OCI-LY7 (cell line): ENCODE measurements around the gene CISH. TPM values are rescaled to one million over a fixed set of nuclear protein-coding genes. Genes with fewer than 3 reads are reported as not detected.

Experiments used
- BruUV-seq: library from RNA; stranded (reverse); fragments of 400-500 nt; replicated peaks from 2 replicates; lab custom pipeline; 2021; lab: Mats Ljungman, UMichigan
- CTCF ChIA-PET: fragments of 300-600 bp; sonication (Branson Sonifier 250); formaldehyde crosslinking; loops from one replicate; lab custom pipeline; 2022; ENCODE audit warnings: antibody characterized with exemption; ENCODE audit not compliant: unreplicated experiment; lab: Charles Lee
- POLR2A ChIA-PET: fragments of 300-600 bp; sonication (Branson Sonifier 250); formaldehyde crosslinking; loops from one replicate; lab custom pipeline; 2022; ENCODE audit warnings: antibody characterized with exemption; lab: Charles Lee
- DNase-seq: peaks from one replicate; pipeline ENCODE4 v3.0.0-alpha.2; 2015; ENCODE audit warnings: low spot score
- H2AFZ ChIP-seq: fragments of 200-600 bp; sonication (generic), shearing (Covaris generic); 2 replicates; pipeline ENCODE4 v1.6.1; 2014; ENCODE audit warnings: mild to moderate bottlenecking, antibody characterized with exemption, low read length, moderate library complexity
- H3K27ac ChIP-seq: fragments of 200-600 bp; sonication (generic); 2 replicates; pipeline ENCODE4 v1.5.1; 2014; ENCODE audit warnings: mixed run types, low read depth, mild to moderate bottlenecking, moderate library complexity, low read length, inconsistent platforms; ENCODE audit not compliant: poor library complexity, severe bottlenecking
- H3K36me3 ChIP-seq: fragments of 200-600 bp; sonication (generic); 2 replicates; pipeline ENCODE4 v1.6.1; 2014; ENCODE audit warnings: mild to moderate bottlenecking, antibody characterized with exemption, low read length, moderate library complexity, mixed read lengths; ENCODE audit not compliant: insufficient read depth
- H3K4me1 ChIP-seq: fragments of 200-600 bp; sonication (generic); 2 replicates; pipeline ENCODE4 v1.5.1; 2014; ENCODE audit warnings: mild to moderate bottlenecking, low read length; ENCODE audit not compliant: insufficient read depth, poor library complexity, severe bottlenecking
- H3K4me2 ChIP-seq: fragments of 200-600 bp; sonication (generic); 2 replicates; pipeline ENCODE4 v1.6.1; 2014; ENCODE audit warnings: mild to moderate bottlenecking, low read length
- H3K4me3 ChIP-seq: fragments of 200-600 bp; sonication (generic); 2 replicates; pipeline ENCODE4 v1.5.1; 2014; ENCODE audit warnings: mild to moderate bottlenecking, low read depth, low read length; ENCODE audit not compliant: poor library complexity, severe bottlenecking
- H3K79me2 ChIP-seq: fragments of 200-600 bp; sonication (generic); 2 replicates; pipeline ENCODE4 v1.6.1; 2016; ENCODE audit warnings: low read depth, mild to moderate bottlenecking, low read length, moderate library complexity, mixed read lengths; ENCODE audit not compliant: insufficient read depth
- H3K9me2 ChIP-seq: fragments of 200-600 bp; sonication (generic); 2 replicates; pipeline ENCODE4 v1.6.1; 2016; ENCODE audit warnings: mild to moderate bottlenecking, low read length, mixed read lengths; ENCODE audit not compliant: insufficient read depth
- H3K9me3 ChIP-seq: fragments of 200-600 bp; sonication (generic); 2 replicates; pipeline ENCODE4 v1.6.1; 2014; ENCODE audit warnings: mild to moderate bottlenecking, mixed run types, low read length, mixed read lengths
- H4K20me1 ChIP-seq: fragments of 200-600 bp; sonication (generic); 2 replicates; pipeline ENCODE4 v1.6.1; 2014; ENCODE audit warnings: mild to moderate bottlenecking, antibody characterized with exemption, low read length, moderate library complexity, mixed read lengths; ENCODE audit not compliant: insufficient read depth
- EZH2phosphoT487 ChIP-seq: fragments of 200-600 bp; sonication (generic); IDR thresholded peaks from 2 replicates; pipeline ENCODE4 v1.6.1; 2018; ENCODE audit warnings: low read depth, borderline replicate concordance, mild to moderate bottlenecking, mixed run types, antibody characterized with exemption, low read length, moderate library complexity, mixed read lengths
- intact Hi-C: fragments of 100-400 bp; cut with micrococcal nuclease; formaldehyde crosslinking; loops from one replicate; pipeline ENCODE4 v1.10.0; 2022; ENCODE audit not compliant: unreplicated experiment
- total RNA-seq, 2 experiments: library from RNA; depleted of rRNA in 1 of 2; stranded (reverse); fragments of >200 nt in 1 of 2; shearing (Covaris generic) in 1 of 2; gene quantifications; 2 replicates each; pipeline ENCODE4 v1.2.3, GENCODE V29; 2014 to 2022
- TF ChIP-seq, protein P1 (sequence below): fragments of 200-600 bp; sonication (generic); conservative IDR thresholded peaks from 2 replicates; pipeline ENCODE4 v1.5.1; 2014; ENCODE audit warnings: mild to moderate bottlenecking, antibody characterized with exemption, low read length, moderate library complexity, mixed read lengths

Gene CISH
- total RNA-seq, 2 experiments from 2014 or later = not detected

- POLR2A ChIA-PET = no interaction called here
- CTCF ChIA-PET = no interaction called here
- no peaks in the 10 kb centered on the region for H3K9me2 ChIP-seq
- no peaks in the 10 kb centered on the region for H3K36me3 ChIP-seq
- H3K4me2 ChIP-seq = no peak overlapping the region
- no peak overlapping the region for H3K27ac ChIP-seq
- no peaks in the 10 kb centered on the region for H4K20me1 ChIP-seq
- TF ChIP-seq, protein P1, sequence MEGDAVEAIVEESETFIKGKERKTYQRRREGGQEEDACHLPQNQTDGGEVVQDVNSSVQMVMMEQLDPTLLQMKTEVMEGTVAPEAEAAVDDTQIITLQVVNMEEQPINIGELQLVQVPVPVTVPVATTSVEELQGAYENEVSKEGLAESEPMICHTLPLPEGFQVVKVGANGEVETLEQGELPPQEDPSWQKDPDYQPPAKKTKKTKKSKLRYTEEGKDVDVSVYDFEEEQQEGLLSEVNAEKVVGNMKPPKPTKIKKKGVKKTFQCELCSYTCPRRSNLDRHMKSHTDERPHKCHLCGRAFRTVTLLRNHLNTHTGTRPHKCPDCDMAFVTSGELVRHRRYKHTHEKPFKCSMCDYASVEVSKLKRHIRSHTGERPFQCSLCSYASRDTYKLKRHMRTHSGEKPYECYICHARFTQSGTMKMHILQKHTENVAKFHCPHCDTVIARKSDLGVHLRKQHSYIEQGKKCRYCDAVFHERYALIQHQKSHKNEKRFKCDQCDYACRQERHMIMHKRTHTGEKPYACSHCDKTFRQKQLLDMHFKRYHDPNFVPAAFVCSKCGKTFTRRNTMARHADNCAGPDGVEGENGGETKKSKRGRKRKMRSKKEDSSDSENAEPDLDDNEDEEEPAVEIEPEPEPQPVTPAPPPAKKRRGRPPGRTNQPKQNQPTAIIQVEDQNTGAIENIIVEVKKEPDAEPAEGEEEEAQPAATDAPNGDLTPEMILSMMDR = no peak
- TF ChIP-seq EZH2phosphoT487 = no peak
- H3K79me2 ChIP-seq = no peaks in the 10 kb centered on the region
- H3K4me3 ChIP-seq = no peak overlapping the region
- BruUV-seq = no TSS peak
- no peaks in the 10 kb centered on the region for H3K4me1 ChIP-seq
- H3K9me3 ChIP-seq = no peaks in the 10 kb centered on the region
- intact Hi-C loops = no loop called here
- no peak for DNase-seq
- no peak overlapping the region for H2AFZ ChIP-seq
Observed at GRCh38 chr3:50657407-50657806, 45.8 kb upstream of the CISH start.

GRCh38 chr3:50656417-50657195 lies 45.0 kb upstream of the CISH start:
- CTCF ChIA-PET = interaction anchor here (0.6 kb wide), 1 partner anchor 117 kb away, joined by 3 read pairs; no protein-coding TSS in a partner anchor
- H3K4me1 ChIP-seq = no peaks in the 10 kb centered on the region
- no peak overlapping the region for H3K27ac ChIP-seq
- H3K4me2 ChIP-seq = no peak overlapping the region
- no peak for DNase-seq
- POLR2A ChIA-PET = no interaction called here
- no TSS peak for BruUV-seq
- no peaks in the 10 kb centered on the region for H3K36me3 ChIP-seq
- H3K9me2 ChIP-seq = no peaks in the 10 kb centered on the region
- no peak for TF ChIP-seq EZH2phosphoT487
- TF ChIP-seq, protein P1 = no peak
- H3K4me3 ChIP-seq = no peak overlapping the region
- intact Hi-C loops = no loop called here
- H2AFZ ChIP-seq = no peak overlapping the region
- H3K9me3 ChIP-seq = no peaks in the 10 kb centered on the region
- no peaks in the 10 kb centered on the region for H3K79me2 ChIP-seq
- H4K20me1 ChIP-seq = no peaks in the 10 kb centered on the region
